Stimulated activated CD8-positive, alpha-beta memory T cell treated with anti-CD3 and anti-CD28 coated beads, Interleukin-12 subunit alpha, Interleukin-12 subunit beta, amount 100 ng/mL, for 24 hours (primary cell): ENCODE results near the gene LYZL1.
"Not testable (repeated sequence)": the region's sequence is repeated elsewhere in the genome, so short reads cannot be mapped to it uniquely, and the experiment has no call there.

Source experiments
- DNase-seq: peaks from one replicate; pipeline ENCODE4 v3.0.0-alpha.2; 2020; ENCODE audit errors: extremely low read depth

Gene LYZL1

DNA sequence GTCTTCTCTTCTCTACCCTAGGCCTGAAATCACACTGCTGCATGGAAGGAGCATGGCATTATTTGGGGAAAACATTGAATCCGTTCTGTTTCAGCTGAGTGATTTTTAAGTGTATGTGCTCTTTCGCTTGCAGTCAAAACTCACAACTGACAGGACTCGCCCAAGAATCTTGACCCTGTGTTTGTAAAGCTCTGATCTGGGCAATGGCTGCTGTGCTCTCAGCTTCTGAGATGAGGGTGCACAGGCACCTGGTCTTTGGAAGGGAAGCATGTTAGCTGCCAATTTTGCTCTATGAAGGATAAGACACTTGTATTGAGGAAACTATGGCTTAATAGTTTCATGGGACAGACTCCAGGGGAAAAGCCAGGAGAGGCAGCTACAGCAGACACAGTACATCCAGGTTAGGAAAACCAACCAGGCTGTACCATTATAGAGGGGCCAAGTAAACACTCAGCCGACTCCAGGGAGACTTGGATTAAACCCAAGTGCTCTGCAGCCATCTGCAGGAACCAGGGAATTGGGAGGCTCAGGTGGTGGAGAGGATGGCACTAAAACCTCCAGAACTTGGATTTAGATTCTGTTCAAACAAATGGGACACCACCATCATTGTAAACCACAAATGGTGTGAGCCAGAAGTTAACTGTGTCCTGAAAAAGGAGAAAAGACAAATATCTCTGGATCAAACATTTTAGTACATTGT lies 43.3 kb downstream of the LYZL1 start:
- no peak for DNase-seq

DNA sequence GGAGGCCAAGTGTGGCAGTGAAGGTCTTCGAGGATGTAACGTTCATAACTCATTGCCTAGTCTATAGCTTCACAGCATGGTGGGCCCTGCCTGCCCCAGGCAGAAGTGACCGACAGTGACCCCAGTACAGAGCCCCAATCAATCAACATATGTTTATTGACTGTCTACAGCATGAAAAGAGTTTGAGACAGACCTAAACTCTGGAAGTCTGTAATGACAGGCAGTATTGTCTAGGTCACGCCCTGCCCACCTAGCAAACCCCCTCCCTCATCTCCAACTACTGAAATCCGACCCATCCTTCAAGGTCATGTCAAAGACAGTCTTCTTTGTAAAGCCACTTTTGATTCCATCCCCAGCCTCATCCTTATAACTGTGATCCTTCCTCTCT lies 43.9 kb downstream of the LYZL1 start:
- no peak for DNase-seq

DNA sequence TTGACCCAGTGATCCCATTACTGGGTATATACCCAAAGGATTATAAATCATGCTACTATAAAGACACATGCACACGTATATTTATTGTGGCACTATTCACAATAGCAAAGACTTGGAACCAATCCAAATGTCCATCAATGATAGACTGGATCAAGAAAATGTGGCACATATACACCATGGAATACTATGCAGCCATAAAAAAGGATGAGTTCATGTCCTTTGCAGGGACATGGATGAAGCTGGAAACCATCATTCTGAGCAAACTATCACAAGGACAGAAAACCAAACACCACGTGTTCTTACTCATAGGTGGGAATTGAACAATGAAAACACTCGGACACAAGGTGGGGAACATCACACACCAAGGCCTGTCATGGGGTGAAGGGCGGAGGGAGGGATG lies 48.7 kb downstream of the LYZL1 start:
- DNase-seq, result not testable (repeated sequence)

DNA sequence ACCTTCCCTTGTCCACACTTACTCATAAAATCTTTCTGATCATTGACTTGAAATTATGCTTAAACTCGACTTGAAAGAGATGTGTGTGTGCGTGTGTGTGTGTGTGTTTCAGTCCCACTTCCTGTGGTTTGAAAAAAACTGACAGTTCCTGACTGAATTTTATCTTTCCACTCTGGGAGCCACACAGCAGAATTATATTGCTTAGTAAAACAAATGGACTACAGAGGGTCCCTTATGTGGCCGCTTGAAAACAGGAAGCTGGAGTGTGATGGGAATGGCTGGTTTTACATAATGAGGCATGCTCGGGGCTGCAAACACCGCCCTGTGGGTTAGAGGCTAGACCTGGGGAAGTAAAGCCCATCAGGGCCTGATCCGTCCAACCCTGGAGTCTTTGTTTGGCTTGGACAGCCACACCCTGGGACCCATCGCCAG lies 54.8 kb downstream of the LYZL1 start:
- DNase-seq, result no peak

DNA sequence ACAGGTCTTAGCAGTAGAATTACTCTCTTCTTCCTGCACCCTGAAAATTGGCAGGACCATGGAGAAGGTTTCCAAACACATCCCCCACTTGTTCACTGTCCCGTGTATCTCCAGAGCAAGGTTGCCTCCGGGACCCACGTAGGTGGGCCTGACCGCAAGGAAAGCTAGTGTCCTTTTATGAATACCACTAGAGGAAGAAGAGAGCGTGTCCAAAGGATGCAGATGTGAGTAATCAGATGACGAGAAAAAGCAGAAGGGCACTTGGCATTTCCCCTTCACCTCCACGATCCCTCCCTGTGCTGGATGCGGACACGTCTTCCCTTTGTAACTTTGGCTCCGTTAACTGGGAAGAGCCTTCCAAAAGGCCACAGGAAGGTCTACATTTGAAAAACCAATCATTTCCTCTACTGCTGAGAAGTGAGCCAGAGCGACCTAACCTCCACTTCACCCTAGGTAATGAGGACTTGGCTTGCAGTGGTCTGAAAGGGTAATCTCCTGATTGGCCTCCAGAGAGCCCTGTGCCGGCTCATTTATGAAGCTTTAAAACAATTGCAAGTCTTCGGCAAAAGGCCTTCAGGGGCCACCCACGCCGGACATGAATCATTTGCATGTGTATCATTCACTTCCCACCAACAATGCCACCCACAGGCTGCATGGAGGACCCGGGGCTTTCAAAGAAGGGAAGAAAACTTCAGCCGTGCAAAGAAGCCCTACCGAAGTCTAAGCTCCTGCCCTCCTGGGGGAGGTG lies 55.4 kb downstream of the LYZL1 start:
- no peak for DNase-seq

DNA sequence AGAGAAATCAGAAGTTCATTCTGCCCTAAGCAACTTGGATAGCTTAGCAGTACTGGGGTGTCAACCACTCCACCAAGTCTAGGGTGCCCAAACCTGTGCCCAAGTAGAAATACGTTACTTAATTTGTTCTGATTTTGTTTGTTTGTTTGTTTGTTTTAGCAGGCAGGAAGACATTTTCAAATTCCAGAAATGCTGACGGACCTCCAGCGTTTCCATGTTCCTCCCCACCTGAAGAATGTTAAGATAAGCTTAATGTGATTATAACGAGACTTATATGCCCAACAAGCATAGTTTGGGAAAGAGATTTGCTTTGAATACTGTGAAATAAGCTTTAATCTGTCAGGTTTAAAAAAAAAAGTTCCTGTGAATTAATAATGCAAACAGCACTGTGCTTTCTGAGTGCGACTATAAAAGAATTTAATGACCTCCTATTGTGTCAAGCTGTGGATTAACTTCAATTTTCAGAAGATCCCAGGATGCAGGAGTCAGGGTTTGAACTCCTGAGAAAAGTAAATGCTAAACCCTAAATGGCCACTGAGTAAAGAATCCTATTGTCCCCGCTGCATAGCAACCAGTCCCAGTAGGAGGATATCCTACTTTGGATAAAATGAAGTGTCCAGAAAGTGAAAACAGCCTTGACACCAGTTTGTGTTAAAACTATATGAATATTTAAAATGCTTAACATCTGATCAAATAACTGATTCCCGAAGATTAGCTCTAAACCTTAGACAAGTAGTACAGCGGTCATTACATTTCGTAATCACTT lies 56.5 kb downstream of the LYZL1 start:
- no peak for DNase-seq

DNA sequence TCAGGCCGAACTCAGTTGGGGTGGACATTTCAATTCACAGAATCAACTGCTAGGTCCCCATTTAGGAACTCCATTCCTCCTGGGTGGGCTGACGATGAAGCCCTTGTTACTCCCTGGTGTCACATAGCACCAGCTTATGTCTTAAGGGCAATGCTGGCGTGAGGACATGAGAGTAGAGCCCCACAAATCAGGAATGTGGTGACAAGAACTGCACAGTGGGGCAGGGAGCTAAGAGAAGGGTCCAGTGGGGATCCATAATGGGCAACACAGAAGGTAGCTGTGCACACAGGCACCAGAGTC lies 57.0 kb downstream of the LYZL1 start:
- DNase-seq, result no peak

DNA sequence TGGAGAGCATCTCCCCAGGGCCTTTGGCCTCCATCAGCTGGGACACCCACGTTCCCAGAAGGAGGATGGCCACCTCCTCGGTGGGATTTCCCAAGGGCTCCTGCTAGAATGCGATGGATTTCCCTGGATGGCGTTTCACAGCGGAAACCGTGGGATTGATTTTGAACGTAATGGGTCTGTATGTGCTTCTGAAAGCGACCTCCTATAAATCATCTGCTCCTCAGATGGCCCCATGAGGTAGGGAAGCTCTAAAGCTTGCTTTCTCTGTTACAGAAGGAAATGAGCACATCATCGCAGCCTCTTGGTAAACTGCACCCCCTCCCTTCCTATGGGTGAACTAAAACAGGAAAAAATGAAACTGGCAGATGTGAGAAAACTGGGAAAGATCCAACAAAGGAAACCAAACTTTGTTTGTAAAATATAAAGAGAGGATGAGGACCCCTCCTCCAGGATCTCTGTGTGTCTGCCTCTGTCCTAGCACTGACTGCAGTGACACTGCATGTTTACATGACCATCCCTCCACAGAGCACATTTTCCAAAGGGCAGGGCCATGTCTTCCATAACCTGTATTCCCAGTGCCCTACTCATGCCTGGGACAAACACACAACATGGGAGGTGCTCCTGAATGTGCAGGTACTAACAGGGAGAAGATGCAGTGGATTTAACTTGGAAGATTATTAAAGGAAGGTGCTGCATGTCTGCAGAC lies 57.6 kb downstream of the LYZL1 start:
- no peak for DNase-seq

DNA sequence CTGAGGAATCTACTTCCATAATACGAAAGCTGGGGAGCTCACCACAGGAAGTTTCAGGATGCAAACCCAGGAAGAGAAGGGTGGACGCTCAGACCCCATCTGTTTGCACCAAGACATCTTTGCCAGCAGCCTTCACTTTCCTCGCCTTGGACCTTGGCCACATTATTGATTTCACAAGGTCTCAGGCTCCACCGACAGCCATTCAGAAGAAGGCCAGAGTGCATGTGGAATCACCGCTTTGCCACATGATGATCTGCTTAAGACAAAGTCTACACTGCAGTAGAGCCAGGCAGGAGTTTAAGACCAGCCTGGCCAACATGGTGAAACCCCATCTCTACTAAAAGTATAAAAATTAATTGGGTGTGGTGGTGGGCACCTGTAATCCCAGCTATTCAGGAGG lies 60.0 kb downstream of the LYZL1 start:
- DNase-seq, result no peak

DNA sequence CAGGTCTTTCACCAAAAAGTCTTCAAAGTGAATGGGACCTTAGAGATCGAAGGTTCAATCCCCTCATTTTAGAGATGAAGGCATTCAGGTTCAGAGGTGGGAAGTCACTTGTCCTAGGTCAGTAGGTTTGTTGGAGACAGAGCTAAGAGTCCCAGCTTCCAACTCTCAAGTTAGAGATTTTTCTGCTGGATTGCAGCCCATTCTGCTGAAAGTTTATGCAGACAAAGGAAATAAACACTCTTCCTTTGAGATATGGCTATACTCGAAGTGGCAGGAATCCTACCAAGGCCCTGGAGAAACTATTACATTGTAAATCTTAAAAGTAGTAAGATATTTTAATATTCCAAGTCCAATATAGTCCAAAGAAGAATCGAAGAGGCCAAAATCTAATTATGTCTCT lies 64.4 kb downstream of the LYZL1 start:
- DNase-seq, result no peak

DNA sequence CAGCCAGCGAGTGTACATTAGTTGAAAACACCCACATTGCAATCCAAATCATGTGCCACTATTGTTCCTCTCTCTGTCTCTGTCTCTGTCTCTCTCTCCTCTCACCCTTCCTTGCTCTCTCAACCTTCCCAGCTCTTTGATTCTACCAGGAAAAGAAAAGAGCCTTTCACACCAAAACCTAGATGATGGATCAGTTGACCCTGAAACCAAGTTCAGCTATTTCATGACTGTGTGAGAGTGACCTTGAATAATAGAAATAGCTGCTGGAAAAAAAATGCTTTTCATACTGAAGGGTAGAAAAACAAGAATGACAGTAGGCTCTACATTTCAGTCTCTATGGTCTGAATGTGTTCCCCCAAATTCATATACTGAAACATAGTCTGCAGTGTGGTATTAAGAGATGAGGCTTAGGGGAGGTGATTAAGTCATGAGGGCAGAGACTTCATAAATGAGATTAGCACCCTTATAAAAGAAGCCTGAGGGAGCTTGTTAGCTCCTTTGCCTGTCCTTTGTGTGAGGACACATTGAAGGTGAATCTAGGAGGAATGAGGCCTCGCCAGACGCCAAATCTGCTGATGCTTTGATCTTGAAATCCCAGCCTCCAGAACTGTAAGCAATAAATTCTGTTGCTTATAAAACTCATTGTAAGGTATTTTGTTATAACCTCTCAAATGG lies 65.2 kb downstream of the LYZL1 start:
- DNase-seq, result no peak

DNA sequence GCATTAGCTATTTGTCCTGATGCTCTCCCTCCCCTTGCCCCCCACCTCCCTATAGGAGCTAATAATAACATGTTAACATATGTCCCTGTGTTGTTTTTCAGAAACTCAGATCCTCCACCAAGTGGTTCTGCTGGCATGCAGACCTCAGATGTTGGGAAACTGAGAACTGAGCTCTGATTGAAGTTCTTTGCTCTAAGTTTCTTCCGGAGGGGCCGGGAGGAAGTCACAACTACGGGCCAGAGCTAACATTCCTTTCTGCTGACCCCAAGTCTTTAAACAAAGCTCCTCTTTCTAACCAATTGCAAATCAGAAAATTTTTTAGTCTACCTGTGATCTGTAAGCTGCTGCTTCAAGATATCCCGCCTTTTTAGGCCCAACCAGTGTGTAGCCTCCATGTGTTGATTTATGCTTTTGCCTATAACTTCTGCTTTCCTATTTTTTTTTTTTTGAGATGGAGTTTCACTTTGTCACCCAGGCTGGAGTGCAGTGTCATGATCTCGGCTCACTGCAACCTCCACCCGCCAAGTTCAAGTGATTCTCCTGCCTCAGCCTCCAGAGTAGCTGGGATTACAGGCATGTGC lies 66.6 kb downstream of the LYZL1 start:
- no peak for DNase-seq

DNA sequence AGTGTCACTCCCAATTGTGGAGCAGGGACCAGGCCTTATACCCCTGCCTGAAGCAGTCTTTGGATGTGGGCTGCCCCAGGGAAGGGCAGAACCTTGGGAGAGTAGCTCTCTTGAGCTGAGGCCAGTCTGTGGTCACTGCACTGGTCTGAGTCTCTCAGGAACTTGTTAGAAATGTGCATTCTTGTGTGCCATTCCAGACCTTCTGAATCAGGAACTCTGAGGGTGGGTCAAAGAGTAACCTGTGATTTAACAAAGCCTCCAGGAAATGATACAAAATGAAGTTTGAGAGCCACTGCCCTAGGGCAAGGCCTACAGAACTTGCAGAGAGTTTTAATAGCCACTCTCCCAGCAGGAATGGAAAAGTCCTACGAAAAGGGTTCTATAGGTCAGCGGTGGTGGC lies 68.1 kb downstream of the LYZL1 start:
- DNase-seq, result no peak

DNA sequence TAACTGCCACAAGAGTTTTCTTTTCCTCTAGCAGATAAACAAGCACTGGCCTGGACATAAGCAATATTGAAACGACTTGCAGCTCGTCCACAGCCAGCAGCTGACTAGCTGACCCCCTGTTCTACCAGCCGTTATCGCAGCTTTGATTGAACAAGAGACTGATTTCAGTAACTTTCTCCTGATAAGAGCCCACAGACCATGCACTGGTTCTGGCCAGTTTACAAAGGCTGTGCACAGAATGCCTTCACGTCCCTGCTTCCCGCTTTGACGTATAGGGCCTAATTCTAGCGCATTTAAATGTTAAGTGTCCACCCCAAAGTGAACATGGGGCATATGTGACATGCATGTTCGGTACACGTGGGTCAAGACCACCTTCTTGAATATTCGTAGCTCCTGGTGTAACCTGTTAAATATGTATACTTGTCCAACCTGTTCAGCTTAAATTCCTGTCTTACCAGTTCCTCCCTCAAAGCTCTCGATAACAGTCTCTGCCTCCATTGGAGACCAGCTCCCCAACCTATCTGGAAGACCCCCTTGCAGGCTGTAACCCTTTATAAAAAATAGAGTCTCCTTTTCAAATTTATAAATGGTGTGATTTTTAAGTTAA lies 69.2 kb downstream of the LYZL1 start:
- no peak for DNase-seq

DNA sequence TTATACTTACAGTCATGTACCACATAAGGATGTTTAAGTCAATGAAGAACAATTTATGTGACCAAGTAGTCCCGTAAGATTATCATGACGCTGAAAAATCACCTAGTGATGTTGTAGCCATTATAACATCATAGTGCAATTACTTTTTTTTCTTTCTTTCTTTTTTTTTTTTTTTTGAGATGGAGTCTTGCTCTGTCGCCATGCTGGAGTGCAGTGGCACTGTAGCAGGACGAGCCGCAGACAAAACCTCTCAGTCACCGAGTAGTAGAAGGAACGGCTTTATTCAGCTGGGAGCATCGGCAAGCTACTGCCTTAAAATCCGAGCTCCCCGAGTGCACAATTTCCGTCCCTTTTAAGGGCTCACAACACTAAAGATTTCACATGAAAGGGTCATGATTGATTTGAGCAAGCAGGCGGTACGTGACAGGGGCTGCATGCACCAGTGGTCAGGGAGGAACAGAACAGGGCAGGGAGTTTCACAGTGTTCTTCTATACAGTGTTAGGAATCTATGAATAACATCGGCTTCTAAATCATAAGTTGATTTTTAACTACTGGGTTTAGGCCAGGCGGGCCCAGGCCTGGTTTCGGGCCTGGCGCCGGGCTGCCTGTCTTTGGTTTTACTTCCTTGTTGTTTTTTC lies 71.5 kb downstream of the LYZL1 start:
- not testable (repeated sequence) for DNase-seq
